ENCODE measurements around the gene TENT4A.
"Not testable (repeated sequence)": the region's sequence is repeated elsewhere in the genome, so short reads cannot be mapped to it uniquely, and the experiment has no call there.

Gene TENT4A

GRCh38 chr5:6713274-6714225 is at the start of gene TENT4A:
Gene TENT4A (plus strand): TSS chr5:6713432. CDS start chr5:6713984, 552 bp downstream.
- no peak for DNase-seq (ENCODE audit: low spot score)

GRCh38 chr5:6666762-6667161 is 46.5 kb upstream of the TENT4A start:
- DNase-seq (ENCODE audit: low spot score): no peak

GRCh38 chr5:6667648-6668047 is 45.6 kb upstream of the TENT4A start:
- no peak for DNase-seq (ENCODE audit: low spot score)

- DNase-seq (ENCODE audit: low spot score): not testable (repeated sequence)
Measured at GRCh38 chr5:6668717-6669116, 44.5 kb upstream of the TENT4A start.

GRCh38 chr5:6673031-6673430 is 40.2 kb upstream of the TENT4A start:
- no peak for DNase-seq (ENCODE audit: low spot score)

- no peak for DNase-seq (ENCODE audit: low spot score)
Measured at GRCh38 chr5:6673963-6674362, 39.3 kb upstream of the TENT4A start.

- DNase-seq (ENCODE audit: low spot score): no peak
Measured at GRCh38 chr5:6674421-6674820, 38.8 kb upstream of the TENT4A start.

- DNase-seq (ENCODE audit: low spot score): no peak
Measured at GRCh38 chr5:6674886-6675285, 38.3 kb upstream of the TENT4A start.

- peak; percentile 43 for DNase-seq (ENCODE audit: low spot score)
Measured at GRCh38 chr5:6675784-6676491, 37.3 kb upstream of the TENT4A start.

GRCh38 chr5:6676702-6677101 is 36.5 kb upstream of the TENT4A start:
- no peak for DNase-seq (ENCODE audit: low spot score)

- no peak for DNase-seq (ENCODE audit: low spot score)
Measured at GRCh38 chr5:6678385-6678784, 34.8 kb upstream of the TENT4A start.

GRCh38 chr5:6680922-6681321 is 32.3 kb upstream of the TENT4A start:
- DNase-seq (ENCODE audit: low spot score): no peak

GRCh38 chr5:6681682-6682081 is 31.6 kb upstream of the TENT4A start:
- no peak for DNase-seq (ENCODE audit: low spot score)

- no peak for DNase-seq (ENCODE audit: low spot score)
Measured at GRCh38 chr5:6682239-6682638, 31.0 kb upstream of the TENT4A start.

- no peak for DNase-seq (ENCODE audit: low spot score)
Measured at GRCh38 chr5:6683241-6683640, 30.0 kb upstream of the TENT4A start.

- no peak for DNase-seq (ENCODE audit: low spot score)
Measured at GRCh38 chr5:6684075-6684474, 29.2 kb upstream of the TENT4A start.

- no peak for DNase-seq (ENCODE audit: low spot score)
Measured at GRCh38 chr5:6686501-6686900, 26.7 kb upstream of the TENT4A start.

GRCh38 chr5:6686915-6687409 is 26.3 kb upstream of the TENT4A start:
- no peak for DNase-seq (ENCODE audit: low spot score)

- DNase-seq (ENCODE audit: low spot score): no peak
Measured at GRCh38 chr5:6687505-6687904, 25.7 kb upstream of the TENT4A start.

- no peak for DNase-seq (ENCODE audit: low spot score)
Measured at GRCh38 chr5:6692906-6693305, 20.3 kb upstream of the TENT4A start.

GRCh38 chr5:6698696-6699095 is 14.5 kb upstream of the TENT4A start:
- DNase-seq (ENCODE audit: low spot score): no peak

GRCh38 chr5:6699357-6699756 is 13.9 kb upstream of the TENT4A start:
- DNase-seq (ENCODE audit: low spot score): no peak

GRCh38 chr5:6700074-6700684 is 13.1 kb upstream of the TENT4A start:
- no peak for DNase-seq (ENCODE audit: low spot score)
